Activated gamma-delta T cell (primary cell): ENCODE data around the gene CXCR6.

ENCODE experiments used
- DNase-seq: peaks from one replicate; lab custom pipeline; 2025; lab: John Stamatoyannopoulos, UW

The CXCR6 gene

DNA sequence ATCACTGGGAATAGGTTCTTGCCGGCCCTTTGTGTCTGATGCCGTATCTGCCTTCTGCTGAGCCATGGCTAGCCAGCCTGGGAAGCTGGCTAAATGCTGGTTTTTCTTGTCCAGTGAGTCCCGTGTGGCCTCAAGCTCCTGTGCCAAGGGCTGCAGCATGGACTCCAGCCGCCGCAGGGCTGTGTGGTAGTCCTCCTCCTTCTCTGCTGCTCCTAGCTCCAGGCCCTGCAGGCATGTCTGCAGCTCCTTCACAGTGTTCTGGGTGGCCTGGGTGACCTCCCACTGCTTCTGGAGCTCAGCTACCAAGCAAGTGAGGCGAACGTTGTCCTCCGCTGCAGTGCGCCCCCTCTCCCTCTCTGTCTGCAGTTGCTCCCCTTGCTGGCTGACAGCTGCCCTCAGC, 24.9 kb downstream of the CXCR6 start:
- DNase-seq: no peak

DNA sequence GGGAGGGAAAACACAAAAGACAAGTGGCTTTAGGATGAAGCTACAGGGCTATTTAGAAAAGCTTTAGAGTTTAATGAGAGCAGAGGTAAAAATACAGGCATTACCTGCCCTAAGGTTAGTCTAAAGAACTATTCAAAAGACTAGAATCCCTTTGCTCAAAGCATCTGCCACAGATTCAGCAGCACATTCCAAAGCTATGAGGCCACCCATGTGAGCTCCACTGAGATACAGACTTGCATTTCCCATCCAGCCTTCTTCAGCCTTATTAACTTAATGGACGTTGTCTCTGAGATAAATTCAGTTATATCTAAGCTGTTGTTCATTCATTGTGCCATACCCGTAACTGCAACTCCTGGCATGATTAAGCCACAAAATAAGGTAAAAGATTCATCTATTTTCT, 25.4 kb downstream of the CXCR6 start:
- DNase-seq: no peak

DNA sequence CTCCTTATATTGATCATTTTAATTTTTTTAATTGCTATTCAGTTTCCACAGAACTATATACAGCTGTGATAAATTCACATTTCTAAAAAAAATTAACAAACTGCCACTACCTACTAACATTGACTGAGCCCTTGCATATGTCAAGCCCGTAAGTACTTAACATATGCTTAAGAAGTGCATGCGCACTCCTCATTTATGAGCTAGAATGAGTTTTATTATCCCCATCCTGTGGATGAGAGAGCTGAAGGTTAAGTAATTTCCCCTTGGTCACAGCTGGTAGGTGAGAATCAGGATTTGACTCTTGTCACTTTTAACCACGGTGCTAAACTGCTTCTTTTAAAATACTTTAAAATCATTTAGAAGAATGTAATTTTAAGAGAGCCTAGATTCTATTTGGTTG, 25.9 kb downstream of the CXCR6 start:
- no peak for DNase-seq

DNA sequence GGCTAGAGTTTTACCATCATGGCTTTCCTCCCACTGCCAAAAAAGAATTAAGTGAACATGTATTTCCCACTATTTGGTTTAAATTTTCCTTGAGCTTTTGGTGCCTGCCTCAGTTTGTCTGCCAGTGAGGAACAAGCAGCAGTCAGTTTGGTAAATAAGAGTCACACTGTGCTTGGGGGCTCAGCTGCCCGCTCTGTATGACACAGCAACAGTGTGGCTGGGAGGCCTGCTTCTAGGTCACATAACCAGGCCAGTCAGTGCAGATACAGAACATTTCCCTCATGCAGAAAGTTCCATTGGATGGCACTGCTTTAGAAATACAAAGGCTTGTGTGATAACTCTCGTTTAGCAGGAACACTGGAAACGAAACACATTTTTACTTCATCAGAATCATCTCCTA, 26.7 kb downstream of the CXCR6 start:
- DNase-seq: no peak

DNA sequence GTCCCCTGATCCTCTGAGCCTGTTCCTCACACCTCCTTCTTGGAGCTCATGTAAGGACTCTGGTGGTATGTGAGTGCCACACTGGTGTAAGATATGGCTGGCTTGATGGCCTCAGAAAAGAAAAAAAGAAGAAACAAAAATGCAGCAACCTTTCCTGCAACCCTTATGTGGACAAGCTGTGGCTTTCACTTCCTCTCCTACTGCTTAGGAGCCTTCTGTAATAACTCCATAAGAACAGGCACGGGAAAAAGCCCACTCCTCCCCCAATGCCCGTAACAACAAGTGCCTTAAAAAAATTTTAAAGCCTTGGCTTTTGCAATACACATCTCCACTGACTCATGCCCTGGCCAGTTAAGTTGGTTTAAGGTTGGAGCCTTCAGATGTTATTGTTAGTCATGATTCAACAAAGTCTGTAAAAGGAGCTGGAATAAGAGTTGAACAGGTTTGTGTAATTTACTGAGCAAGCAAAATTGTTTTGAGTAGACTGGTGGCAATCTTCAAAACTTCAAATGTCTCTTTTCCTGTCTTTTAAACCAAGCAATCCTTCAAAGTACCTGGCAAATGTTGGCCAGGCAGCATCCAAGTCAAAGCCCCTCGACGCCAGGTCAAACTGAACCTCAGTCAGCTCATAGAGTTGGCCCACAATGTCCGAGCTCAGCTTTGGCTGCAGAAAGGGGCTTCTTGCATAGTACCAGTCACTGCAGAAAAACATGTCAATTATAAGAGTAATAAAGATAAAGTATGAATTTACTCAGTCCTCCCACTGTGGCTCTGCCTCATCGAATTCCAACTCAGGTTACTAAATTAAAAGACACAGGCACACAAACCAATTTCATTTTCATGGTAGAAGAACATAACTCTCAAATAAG, 29.5 kb downstream of the CXCR6 start:
- no peak for DNase-seq

DNA sequence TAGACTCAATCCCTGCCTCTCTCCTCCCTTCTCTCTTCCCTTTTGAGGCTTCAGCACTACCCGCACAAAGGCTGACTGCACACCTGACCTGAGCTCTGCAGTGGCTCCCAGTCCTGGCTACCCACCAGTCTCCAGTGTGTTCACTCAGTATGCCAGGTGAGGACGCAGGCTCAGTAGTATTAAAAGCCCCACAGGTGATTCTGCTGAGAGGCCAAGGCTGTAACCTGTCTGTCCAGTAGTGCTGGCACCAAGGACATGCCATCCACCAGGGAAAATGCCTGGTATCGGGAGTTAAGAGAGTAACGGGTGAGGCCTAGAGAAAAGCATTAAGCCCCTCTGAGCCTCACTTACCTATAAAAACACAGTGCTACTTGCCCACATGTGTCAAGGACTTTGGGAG, 31.4 kb downstream of the CXCR6 start:
- no peak for DNase-seq

DNA sequence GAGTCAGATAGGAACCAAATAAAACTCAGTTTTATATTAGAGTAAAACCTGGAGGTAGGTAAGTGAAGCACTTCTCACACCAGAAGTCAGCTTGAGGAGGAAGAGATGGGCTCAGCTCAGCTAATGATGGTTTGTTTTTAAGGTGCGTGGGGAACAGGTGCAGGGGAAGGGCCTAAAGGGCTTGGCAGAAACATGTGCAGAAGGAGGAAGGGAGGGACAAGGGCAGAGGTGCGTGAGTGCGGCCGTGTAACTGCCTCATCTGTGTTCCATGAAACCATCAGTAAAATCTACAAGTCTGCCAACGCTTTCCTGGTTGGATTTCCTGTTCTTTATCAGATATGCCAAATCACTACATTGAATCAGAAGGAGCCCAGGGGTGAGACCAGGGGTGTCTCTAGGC, 32.4 kb downstream of the CXCR6 start:
- no peak for DNase-seq

DNA sequence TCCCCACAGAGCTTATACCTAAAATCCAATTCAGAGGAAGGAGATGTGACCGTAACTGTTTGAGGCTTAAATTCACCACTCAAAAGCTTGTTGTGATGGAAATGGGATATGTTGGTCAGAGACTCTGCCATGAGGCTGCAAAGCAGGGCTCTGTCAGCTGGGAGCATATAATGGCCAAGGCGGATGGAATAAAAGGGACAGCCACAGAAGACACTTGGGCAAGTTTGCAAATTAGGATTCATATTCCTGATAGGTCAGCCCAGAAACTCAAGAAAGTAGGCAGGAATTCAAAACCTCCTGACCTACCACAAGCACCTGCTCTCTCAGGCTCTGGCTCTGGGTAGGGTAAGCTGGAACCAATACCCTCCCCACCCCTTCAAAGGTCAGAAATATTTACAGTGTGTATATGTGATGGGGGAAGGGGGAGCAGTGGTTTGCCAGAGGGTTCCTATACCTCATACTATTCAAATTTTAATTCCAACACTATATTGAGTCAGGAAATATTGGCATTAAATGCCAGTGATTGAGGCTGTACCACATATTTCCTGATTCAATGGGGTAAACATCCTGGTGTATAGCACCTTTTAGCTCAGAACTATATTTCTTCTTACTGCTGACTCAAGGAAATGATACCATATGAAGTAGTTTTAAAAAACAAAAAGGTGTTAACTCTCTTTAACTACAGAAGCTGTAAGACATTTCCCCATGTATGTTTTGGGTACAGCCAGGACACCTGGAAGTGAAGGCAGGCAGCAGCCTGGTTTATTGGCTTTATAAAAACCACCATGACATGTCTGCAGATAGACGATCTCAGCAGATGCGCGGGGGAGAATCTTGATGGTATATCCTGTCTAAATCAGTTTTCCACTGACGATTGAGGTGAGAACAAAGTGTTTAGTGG, 33.2 kb downstream of the CXCR6 start:
- no peak for DNase-seq

DNA sequence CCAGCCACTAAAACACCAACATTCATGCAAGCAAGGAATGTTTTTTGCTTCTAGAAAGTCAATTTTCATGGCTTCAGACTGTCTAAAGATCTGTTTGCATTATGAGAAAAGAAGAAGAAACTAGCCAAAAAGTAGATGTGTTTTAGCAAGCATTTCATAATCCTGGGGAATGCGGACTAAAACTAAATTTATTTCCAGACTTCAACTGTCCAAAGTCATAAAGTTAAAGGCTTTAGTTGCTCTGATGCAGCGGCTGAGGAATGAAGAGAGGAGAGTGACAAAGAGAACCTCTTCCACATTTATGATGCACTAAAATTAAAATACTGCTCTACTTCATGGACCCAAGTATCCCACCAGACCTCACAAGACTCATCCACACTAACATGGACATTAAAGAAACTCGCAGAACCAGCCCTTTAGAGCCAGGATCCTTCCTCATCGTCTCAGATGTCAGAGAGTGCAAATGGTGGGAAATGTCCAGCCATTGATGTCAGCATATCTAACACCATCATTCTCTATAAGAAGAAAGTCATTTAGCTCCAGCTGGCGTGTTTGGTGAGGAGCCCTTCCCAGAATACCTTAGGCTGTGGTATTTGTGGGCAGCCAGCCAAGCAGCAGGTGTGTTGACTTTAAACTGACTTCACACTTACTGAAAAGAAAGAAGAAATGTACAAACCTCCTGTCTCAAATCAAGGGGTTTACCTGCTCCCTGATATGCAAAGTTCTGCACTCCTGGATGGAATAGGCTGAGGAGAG, 34.9 kb downstream of the CXCR6 start:
- no peak for DNase-seq

DNA sequence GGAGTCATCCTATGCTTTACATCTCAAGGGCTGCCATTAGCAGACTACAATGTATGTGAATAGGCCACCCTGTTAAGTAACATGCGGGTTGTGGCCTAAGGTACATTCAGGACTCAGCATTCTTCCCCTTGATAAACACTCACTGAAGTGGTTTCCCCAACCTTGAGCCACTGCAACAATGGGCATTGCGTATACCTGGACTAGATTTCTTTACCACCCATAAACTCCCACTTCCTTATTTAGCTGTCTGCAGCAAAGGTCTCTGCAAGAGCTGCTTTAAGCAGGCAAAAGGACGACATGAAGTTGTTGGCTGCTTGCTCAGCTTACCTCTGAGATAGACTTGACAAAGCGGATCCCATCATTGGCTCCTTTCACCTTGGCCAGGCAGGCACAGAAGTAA, 36.1 kb downstream of the CXCR6 start:
- no peak for DNase-seq

DNA sequence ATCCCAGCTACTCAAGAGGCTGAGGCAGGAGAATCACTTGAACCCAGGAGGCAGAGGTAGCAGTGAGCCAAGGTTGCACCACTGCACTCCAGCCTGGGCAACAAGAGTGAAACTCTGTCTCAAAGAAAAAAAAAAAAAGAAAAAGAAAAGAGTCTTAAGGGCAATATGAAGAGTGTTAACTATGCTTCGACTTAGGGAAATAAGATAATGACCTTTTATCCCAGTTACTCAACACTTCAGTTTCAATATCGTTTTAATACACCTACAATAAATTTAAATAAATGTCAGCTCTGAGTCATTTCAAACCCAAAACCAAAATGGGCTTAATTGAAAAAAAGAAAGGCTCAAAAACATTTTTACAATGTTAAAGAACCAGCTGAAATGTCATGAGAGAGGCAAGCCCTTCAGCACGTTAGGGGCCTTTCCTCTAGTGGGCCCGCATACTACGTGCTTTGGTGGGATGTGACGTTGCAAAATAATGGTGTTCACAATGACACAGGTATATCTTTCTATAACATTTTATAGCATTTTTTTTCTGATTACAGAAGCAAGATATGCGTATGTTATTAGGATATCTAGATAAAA, 37.1 kb downstream of the CXCR6 start:
- no peak for DNase-seq

DNA sequence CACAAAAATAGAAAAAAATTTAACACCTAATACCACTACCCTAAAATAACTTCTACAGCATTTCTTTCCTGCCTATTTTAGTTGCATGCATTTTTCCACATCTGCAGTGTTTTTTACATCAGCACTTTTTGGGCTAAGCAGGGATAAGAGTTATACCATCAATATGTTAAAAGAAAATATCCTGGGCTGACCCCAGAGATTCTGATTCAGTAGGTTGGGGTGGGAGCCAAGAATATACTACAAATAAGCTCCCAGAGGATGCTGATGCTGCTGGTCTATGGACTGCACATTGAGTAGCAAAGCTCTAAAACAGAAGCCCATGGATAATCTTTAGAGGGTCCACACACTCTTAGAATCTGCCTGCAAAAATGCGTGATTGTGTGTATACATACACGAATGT, 37.6 kb downstream of the CXCR6 start:
- DNase-seq: no peak

DNA sequence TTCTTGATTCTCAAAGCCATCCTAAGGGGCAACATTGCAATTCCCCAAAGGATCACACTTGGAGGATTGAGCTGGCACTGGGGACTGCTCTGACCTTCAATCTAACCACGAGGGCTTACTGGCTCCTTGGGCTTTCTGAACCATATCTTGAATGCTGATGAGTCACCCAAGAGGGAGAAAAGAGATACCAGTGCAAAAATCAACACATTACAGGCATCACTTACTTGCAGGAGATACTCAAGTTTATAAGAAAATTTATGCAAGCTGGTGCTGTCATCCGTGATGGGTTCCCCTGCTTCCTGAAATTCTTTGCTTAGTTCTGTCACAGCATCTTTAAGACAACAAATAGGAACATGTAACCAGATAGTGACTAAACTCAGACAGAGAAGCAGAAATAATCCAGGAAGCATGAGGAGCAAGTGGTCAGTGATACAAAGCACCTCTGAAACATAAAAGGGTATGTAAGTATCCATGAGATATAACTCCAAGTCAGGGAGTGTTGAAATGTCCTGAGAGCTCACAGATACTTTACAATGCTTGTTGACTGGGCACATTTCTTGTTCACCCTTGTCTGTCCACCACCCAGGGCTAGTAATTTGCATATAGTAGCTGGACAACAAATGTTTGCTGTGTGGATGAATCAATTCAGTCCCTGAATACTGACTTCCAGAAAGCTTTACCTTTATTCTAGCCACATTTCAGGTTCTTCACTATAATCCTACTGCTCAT, 38.2 kb downstream of the CXCR6 start:
- DNase-seq: no peak

DNA sequence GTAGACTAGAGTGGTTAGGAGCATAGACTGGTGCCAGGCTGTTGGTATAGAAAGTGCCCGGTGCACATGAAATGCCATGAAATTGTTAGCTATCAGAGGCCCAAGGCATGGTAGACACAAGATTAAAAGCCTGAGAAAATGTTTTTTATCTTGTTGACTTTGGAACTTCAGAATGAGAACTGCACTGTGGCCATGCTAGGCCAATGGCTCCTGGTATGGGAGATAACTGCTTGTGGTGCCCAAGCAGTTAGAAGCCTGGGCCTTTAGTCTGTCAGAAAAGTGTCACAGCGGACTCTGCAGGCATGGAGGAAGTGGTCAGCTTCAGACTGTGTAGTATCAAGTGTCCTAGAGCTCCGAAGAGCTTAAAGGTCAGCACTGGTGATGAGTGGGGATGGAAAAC, 40.5 kb downstream of the CXCR6 start:
- no peak for DNase-seq

DNA sequence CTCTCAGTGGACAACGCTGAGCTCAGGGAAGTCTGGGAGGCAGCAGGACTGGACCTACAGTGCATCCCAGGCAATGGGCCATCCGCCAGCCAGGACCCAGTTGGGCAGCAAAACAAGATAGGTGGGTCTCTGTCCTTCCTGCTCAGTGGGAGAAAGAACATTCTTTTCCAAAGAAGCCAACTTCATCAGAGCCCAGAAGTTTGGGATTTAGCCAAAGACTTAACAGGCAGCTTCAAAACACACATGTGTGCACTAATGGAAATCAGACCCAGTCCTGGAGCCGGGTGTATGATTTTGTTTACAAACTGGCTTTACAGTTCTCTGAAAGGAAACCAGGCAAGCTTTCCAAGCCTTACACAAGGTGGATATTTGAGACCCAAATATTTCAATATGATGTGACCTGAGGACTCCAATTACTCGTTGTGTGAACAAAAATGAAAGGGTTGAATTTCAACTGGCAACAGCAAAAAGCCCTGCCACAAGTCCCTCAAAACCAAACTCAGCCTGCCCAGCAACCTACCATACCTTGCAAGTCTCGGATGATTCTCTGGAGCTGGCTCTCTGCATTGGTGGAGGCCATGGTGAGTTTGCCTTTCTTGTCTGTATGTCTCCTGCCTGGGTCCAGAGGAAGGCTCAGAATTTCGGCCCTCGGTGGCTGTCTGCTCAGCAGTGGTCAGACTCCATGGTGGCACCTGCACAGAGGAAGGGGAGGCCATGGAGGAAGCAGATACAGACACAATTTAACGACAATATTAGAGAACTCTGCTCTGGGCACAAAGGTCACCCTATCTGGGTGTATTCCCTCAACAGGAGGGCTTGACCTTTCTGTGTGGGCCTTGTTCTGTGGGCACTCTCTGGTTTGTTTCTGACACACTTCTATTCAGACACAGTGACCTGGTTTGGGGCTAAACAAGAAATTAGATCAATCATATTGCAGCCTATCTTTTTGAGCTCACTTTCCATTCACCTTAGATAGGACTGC, 41.4 kb downstream of the CXCR6 start:
- no peak for DNase-seq

DNA sequence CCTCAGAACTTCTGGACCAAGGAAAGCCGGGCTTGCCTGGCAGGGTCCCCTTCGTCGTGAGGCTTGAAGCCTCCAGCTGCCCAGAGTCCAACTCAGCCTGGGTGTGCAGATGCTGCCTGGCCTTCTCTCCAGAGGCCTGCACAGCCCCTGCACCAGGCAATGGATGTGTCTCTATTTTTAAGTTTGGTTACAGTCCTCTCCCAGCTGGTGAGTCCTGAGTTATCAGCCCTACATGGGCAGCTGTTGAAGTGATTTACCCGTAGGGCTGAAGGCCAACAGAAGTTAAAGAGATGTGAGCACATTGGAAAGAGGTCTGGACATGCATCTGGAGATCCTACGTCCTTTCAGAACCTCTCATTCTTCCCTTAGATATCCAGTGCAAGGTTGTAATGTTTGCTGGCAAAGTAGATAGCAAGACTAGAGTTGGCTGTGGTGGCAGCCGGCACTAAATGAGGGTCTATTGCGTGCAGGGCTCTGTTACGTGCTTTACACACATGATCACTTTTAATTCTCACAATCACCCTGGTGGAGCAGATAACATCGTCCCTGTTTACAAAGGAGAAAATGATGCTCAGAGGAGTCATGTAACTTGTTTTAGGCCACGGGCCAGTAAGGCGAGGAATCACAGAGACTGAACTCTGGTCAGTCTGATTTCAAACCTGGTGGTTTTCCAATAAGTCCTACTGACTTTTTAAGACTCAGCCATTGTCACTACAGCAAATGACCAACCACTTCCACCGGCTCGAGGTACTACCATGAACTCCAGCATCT, 42.5 kb downstream of the CXCR6 start:
- DNase-seq: no peak

DNA sequence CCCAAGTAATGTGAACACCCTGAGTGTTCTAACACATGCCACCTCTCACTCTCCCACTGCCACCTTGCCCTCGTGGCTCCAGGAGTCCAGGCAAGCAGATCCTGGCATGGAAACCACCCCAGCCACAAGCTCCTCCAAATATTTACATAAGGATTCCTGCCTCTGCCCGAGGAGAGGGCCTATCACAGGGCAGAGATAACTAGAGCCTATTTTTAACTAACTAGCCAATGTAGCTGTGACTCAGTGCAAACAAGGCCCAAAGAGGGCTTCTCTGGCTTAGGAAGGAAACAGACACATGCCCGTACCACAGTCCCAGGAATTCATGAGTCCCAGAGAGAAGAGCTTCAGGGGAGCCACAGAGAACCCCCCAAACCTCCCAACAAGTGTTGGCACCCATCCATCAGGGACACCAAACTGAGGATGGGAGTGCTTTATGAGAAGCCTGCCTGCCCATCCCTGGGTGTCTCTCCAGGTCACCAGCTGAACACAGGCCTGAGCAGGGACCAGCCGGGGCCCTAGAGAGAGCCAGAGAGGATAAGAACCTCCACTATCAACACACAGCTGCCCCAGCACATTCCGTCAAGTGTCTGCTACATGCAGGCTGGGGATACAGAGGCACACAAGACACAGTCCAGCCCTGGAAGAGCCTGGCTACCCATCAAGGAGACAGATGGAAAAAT, 43.2 kb downstream of the CXCR6 start:
- DNase-seq: no peak

DNA sequence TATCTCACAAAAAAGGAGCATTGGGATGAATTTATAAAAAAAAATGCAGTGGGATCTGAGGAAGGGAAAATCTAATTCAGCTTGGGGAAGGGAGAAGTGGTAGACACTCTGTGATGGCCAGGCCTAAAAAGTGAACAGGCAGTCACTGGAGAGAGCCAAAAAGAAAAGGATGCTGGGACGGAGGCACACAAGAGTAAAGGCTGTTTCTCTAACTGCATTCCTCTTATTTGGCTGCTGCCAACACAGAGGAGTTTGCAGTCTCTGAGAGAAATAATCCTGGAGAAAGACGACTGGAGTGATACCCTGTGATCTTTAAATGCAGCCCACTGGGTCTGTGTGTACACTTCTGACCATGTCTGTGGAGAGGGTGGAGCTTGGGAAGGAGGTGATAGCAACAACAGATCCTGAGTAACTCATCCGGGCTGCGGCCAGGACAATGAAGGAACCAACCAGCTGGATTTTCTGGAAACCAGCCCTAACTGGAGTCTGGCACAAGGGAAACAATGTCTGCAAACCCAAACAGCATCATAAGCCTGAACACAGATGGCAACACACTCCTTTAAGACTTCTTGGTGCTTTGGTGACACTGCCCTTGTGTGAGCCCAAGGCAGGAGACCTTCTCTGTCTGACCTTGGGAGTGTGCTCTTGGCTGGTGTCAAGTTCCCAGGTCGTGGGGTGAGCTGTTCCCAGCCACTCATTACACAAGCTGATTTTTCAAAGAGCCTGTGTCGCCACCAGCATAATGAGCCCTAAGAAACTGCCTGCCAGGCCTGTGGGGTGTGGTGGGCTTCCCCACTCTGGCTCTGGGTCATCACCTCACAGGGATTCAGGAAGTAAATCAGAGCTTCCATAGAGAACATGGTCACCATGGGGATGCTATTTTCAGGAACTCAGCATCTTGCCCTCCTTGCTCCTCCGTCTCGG, 44.4 kb downstream of the CXCR6 start:
- DNase-seq: no peak
